ENCODE measurements around the gene ATP6V1G1. TPM values are rescaled to one million over a fixed set of nuclear protein-coding genes. Genes with fewer than 3 reads are reported as not detected.
"Not testable (repeated sequence)": the region's sequence is repeated elsewhere in the genome, so short reads cannot be mapped to it uniquely, and the experiment has no call there.

ATP6V1G1 gene
- total RNA-seq, 1 donor from 2014 or later: 56.9 TPM

DNA sequence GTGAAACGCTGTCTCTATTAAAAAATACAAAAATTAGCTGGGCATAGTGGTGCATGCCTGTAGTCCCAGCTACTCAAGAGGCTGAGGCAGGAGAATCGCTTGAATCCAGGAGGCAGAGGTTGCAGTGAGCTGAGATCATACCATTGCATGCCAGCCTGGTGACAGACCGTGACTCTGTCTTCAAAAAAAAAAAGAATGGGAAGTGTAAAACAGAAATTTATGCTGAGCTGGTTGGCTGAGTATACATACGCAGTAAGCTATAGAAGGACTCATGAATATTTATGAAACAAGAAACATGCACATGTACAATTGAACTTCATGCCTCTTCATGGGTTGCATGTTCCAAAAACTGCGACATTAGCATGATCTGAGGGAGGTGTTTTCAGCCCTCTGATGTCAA, 10.8 kb upstream of the ATP6V1G1 start:
- H3K4me1 ChIP-seq (ENCODE audit: control insufficient read depth in 3 of 3, insufficient read depth in 3 of 3, low read length in 3 of 3); H3K9me3 ChIP-seq (ENCODE audit: control insufficient read depth in 3 of 3, low read length in 3 of 3); H3K27me3 ChIP-seq (ENCODE audit: control insufficient read depth in 3 of 3, insufficient read depth in 3 of 3, low read length in 3 of 3); H3K9ac ChIP-seq (ENCODE audit: low read depth in 1 of 3, low read length in 3 of 3); H3K4me3 ChIP-seq (ENCODE audit: low read length in 3 of 3); H3K27ac ChIP-seq (ENCODE audit: low read depth, low read length); H3K36me3 ChIP-seq (ENCODE audit: control insufficient read depth in 3 of 3, insufficient read depth in 3 of 3, low read length in 3 of 3): not testable (repeated sequence)

DNA sequence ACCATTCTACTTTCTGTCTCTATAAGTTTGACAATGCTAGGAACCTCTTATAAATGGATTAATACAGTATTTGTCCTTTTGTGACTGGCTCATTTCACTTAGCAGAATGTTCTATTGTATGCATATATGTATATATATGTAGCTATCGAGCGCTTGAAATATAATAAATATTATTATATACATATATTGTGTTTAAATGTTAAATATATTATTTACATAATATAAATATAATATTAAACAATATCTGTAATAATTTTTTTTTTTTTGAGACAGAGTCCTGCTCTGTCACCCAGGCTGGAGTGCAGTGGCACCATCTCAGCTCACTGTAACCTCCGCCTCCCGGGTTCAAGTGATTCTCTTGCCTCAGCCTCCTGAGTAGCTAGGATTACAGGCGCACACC, 9.4 kb upstream of the ATP6V1G1 start:
- not testable (repeated sequence) for H3K9me3 ChIP-seq (ENCODE audit: control insufficient read depth in 3 of 3, low read length in 3 of 3); H3K36me3 ChIP-seq (ENCODE audit: control insufficient read depth in 3 of 3, insufficient read depth in 3 of 3, low read length in 3 of 3); H3K4me1 ChIP-seq (ENCODE audit: control insufficient read depth in 3 of 3, insufficient read depth in 3 of 3, low read length in 3 of 3); H3K27me3 ChIP-seq (ENCODE audit: control insufficient read depth in 3 of 3, insufficient read depth in 3 of 3, low read length in 3 of 3); H3K9ac ChIP-seq (ENCODE audit: low read depth in 1 of 3, low read length in 3 of 3); H3K4me3 ChIP-seq (ENCODE audit: low read length in 3 of 3); H3K27ac ChIP-seq (ENCODE audit: low read depth, low read length)

DNA sequence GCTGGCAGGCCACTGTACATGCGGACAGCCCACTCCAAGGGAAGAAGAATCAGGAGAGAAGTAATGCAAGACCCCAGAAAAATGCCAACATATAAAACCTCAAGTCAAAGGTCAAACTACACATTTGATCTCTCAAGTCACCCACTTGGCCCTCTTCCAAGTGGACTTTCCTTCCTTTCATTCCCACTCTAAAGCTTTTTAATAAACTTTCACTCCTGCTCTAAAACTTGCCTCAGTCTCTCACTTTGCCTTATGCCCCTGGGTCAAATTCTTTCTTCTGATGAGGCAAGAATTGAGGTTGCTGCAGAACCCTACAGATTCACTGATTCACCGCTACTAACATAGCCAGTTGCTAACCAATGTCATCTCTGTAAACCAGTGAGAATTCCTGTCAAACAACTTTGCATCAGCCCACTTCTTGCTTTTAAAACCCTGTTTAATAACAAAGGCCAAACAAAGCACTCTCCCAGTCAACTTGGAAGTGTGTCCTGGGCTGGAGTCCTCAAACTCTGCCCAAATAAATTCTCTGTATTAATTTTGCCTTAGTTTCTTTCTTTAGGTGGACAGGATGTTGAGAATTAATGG, 6.9 kb upstream of the ATP6V1G1 start:
- no peaks in the 10 kb centered on the region for H3K9me3 ChIP-seq (ENCODE audit: control insufficient read depth in 3 of 3, low read length in 3 of 3)
- peaks cover 0 to 2% (median 0%) of the 10 kb centered on the region in 3 donors for H3K27me3 ChIP-seq (ENCODE audit: control insufficient read depth in 3 of 3, insufficient read depth in 3 of 3, low read length in 3 of 3)
- H3K27ac ChIP-seq (ENCODE audit: low read depth, low read length): no peak overlapping the region
- H3K9ac ChIP-seq (ENCODE audit: low read depth in 1 of 3, low read length in 3 of 3): no peak overlapping the region
- H3K36me3 ChIP-seq (ENCODE audit: control insufficient read depth in 3 of 3, insufficient read depth in 3 of 3, low read length in 3 of 3): no peaks in the 10 kb centered on the region
- H3K4me3 ChIP-seq (ENCODE audit: low read length in 3 of 3): no peak overlapping the region
- H3K4me1 ChIP-seq (ENCODE audit: control insufficient read depth in 3 of 3, insufficient read depth in 3 of 3, low read length in 3 of 3): no peaks in the 10 kb centered on the region

DNA sequence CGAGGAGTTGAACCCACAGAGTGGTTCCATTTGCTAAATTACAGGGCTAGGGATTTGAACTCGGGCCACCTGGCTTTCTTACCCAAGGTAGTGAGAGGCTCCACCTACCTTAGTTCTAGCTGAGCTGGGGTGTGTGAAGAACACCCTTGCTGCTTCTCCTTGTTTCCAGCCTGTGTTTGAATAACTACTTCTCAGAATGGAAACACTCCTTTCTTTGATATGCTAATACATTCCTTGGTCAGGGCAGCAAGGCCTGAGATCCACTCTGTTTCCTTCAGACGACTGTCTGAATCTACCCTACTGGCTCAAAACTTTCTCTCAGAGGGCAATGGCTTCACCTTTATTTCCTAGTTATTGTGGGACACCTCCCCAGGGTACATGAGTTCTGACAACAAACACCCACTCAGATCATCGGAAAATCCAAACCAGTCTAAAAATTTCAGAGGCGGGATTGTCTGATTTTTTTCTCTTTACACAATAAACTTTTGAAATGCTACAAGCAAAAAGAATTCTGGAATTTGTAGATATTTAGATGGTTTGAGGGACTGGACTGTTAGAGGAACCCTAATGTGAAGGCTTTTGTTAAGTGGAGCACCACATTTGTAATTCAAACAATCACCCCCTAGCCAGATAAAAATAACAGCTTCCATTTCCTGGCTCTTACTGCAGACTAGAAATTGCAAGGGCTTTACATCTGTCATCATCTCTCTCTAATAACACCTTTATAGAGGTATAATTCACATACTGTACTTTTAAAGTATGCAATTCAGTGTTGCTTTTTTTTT, 4.0 kb upstream of the ATP6V1G1 start:
- H3K27ac ChIP-seq (ENCODE audit: low read depth, low read length): no peak overlapping the region
- peaks cover 0 to 13% (median 2%) of the 10 kb centered on the region in 3 donors for H3K4me1 ChIP-seq (ENCODE audit: control insufficient read depth in 3 of 3, insufficient read depth in 3 of 3, low read length in 3 of 3)
- H3K27me3 ChIP-seq (ENCODE audit: control insufficient read depth in 3 of 3, insufficient read depth in 3 of 3, low read length in 3 of 3): no peaks in the 10 kb centered on the region
- no peak overlapping the region for H3K9ac ChIP-seq (ENCODE audit: low read depth in 1 of 3, low read length in 3 of 3)
- H3K4me3 ChIP-seq (ENCODE audit: low read length in 3 of 3): no peak overlapping the region
- peaks cover 0 to 4% (median 0%) of the 10 kb centered on the region in 3 donors for H3K36me3 ChIP-seq (ENCODE audit: control insufficient read depth in 3 of 3, insufficient read depth in 3 of 3, low read length in 3 of 3)
- no peaks in the 10 kb centered on the region for H3K9me3 ChIP-seq (ENCODE audit: control insufficient read depth in 3 of 3, low read length in 3 of 3)

DNA sequence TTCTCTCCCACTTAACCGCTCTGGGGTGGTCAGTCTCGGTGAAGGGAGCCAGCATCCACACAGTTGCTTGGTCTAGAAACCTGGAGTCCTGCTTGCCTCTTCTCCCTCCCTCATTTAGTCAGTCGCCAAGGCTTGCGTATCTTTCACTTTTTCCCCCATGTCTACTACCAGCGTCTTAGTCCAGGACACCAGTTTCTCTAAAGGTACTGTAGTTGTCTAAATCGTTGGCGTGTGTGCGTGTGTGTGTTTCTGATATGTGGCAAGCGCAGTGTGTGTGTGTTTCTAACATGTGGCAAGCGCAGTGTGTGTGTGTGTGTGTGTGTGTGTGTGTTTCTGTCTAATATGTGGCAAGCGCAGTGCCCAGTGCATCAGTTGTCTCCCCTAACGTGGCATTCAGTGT, 641 bp downstream of the ATP6V1G1 start:
- Histone ChIP-seq H3K36me3 (ENCODE audit: control insufficient read depth in 3 of 3, insufficient read depth in 3 of 3, low read length in 3 of 3) (peaks cover under 1 to 7% (median 4%) of the 10 kb centered on the region in 3 donors), H3K4me3 (ENCODE audit: low read length in 3 of 3) (peak overlapping the region; percentile 92 to 100 (median 99)), H3K27ac (ENCODE audit: low read depth, low read length) (peak overlapping the region; percentile 97), H3K27me3 (ENCODE audit: control insufficient read depth in 3 of 3, insufficient read depth in 3 of 3, low read length in 3 of 3) (no peaks in the 10 kb centered on the region), H3K9ac (ENCODE audit: low read depth in 1 of 3, low read length in 3 of 3) (peak overlapping the region; percentile 99 to 100 (median 100)), H3K9me3 (ENCODE audit: control insufficient read depth in 3 of 3, low read length in 3 of 3) (no peaks in the 10 kb centered on the region), H3K4me1 (ENCODE audit: control insufficient read depth in 3 of 3, insufficient read depth in 3 of 3, low read length in 3 of 3) (peaks cover 34 to 47% (median 35%) of the 10 kb centered on the region in 3 donors)

DNA sequence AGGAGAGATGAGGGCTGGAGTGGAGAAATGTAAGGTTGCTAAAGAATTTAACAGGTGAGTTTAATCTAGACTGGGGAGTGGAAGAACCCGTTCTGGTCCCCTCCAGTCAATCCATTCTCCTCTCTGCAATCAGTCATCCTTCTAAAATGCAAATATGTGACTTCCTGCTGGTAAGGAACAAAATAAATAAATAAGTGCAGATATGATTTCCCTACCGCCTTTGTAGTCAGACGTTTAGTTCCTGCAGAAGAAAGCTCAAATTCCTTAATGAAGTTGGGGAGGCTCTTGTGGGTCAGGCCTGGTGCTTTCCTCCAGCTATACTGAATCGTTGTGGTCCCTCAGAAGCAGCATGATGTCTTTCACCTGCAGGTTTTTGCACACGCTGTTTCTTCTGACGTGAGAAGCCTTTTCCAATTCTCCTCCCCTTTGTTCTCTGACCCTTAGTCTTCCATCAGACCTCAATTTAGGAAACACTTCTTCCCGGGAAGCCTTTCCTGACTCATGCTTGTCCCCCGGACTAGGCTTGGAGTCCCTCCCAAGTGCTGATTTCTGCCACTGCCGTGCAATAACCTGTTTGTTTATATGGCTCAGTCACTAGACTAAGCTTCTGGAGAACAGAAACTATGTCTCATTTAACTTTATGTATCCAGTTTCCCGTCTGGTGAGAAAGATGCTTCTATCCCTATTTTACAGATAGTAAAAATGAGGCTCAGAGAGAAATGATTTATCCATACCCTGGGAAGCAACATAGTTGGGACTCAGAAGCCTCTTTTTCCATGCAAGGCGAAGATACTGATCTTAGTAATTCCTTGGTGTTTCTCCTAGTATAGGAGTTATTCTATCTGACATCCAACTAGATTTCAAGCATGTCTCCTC, 1.3 kb downstream of the ATP6V1G1 start:
- peaks cover 34 to 51% (median 39%) of the 10 kb centered on the region in 3 donors for H3K4me1 ChIP-seq (ENCODE audit: control insufficient read depth in 3 of 3, insufficient read depth in 3 of 3, low read length in 3 of 3)
- H3K27me3 ChIP-seq (ENCODE audit: control insufficient read depth in 3 of 3, insufficient read depth in 3 of 3, low read length in 3 of 3): no peaks in the 10 kb centered on the region
- H3K27ac ChIP-seq (ENCODE audit: low read depth, low read length): peak overlapping the region; percentile 97
- H3K4me3 ChIP-seq (ENCODE audit: low read length in 3 of 3): peak overlapping the region; percentile 92 to 100 (median 99)
- no peaks in the 10 kb centered on the region for H3K9me3 ChIP-seq (ENCODE audit: control insufficient read depth in 3 of 3, low read length in 3 of 3)
- H3K9ac ChIP-seq (ENCODE audit: low read depth in 1 of 3, low read length in 3 of 3): peak overlapping the region; percentile 99 to 100 (median 100)
- H3K36me3 ChIP-seq (ENCODE audit: control insufficient read depth in 3 of 3, insufficient read depth in 3 of 3, low read length in 3 of 3): peaks cover 7 to 12% (median 10%) of the 10 kb centered on the region in 3 donors

DNA sequence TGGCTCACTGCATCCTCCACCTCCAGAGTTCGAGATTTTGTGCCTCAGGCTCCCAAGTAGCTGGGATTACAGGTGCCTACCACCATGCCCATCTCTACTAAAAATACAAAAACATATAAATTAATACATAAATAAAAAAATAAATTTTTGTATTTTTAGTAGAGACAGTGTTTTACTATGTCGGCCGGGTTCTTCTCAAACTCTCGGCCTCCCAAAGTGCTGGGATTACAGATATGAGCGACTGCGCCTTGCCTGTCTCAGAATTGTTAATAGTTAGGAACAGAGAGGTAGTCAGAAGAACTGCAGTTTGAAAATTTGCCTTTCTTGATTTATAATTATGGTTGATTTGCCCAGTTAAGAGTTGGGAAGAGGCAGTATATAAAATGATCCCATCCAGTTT, 2.8 kb downstream of the ATP6V1G1 start:
- H3K27ac ChIP-seq (ENCODE audit: low read depth, low read length): no peak overlapping the region
- peaks cover 11 to 21% (median 17%) of the 10 kb centered on the region in 3 donors for H3K36me3 ChIP-seq (ENCODE audit: control insufficient read depth in 3 of 3, insufficient read depth in 3 of 3, low read length in 3 of 3)
- H3K27me3 ChIP-seq (ENCODE audit: control insufficient read depth in 3 of 3, insufficient read depth in 3 of 3, low read length in 3 of 3): no peaks in the 10 kb centered on the region
- no peak overlapping the region for H3K4me3 ChIP-seq (ENCODE audit: low read length in 3 of 3)
- H3K9ac ChIP-seq (ENCODE audit: low read depth in 1 of 3, low read length in 3 of 3): no peak overlapping the region
- peaks cover 34 to 51% (median 39%) of the 10 kb centered on the region in 3 donors for H3K4me1 ChIP-seq (ENCODE audit: control insufficient read depth in 3 of 3, insufficient read depth in 3 of 3, low read length in 3 of 3)
- no peaks in the 10 kb centered on the region for H3K9me3 ChIP-seq (ENCODE audit: control insufficient read depth in 3 of 3, low read length in 3 of 3)

DNA sequence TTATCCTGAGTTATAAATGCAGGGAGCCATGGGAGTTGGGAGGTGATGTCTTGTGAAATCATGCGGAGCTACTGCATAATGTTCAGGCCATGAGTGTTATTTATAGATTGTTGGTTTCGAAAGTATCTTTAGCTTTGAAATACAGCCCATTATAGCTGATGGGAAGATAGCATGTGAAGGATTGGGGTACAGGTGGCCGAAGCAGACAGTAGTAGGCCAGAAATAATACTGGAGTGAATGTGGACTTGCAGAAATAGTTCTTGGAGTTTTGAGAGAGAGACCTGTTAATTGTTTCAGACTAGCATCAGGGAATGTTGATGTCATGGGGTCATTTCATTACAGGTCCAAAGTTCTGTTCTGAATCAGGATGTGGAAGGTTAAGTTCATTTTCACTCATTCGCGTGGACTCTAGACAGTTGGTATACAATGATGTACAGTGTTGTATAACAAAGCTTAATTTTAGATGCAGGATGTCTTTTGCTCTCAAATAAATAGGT, 3.8 kb downstream of the ATP6V1G1 start:
- peaks cover 18 to 26% (median 22%) of the 10 kb centered on the region in 3 donors for H3K36me3 ChIP-seq (ENCODE audit: control insufficient read depth in 3 of 3, insufficient read depth in 3 of 3, low read length in 3 of 3)
- H3K4me3 ChIP-seq (ENCODE audit: low read length in 3 of 3): peak overlapping the region in 2 of 3 donors; percentile 24 to 46
- peaks cover 34 to 51% (median 39%) of the 10 kb centered on the region in 3 donors for H3K4me1 ChIP-seq (ENCODE audit: control insufficient read depth in 3 of 3, insufficient read depth in 3 of 3, low read length in 3 of 3)
- peak overlapping the region; percentile 0 to 43 (median 7) for H3K9ac ChIP-seq (ENCODE audit: low read depth in 1 of 3, low read length in 3 of 3)
- H3K27me3 ChIP-seq (ENCODE audit: control insufficient read depth in 3 of 3, insufficient read depth in 3 of 3, low read length in 3 of 3): no peaks in the 10 kb centered on the region
- H3K27ac ChIP-seq (ENCODE audit: low read depth, low read length): peak overlapping the region; percentile 76
- no peaks in the 10 kb centered on the region for H3K9me3 ChIP-seq (ENCODE audit: control insufficient read depth in 3 of 3, low read length in 3 of 3)

DNA sequence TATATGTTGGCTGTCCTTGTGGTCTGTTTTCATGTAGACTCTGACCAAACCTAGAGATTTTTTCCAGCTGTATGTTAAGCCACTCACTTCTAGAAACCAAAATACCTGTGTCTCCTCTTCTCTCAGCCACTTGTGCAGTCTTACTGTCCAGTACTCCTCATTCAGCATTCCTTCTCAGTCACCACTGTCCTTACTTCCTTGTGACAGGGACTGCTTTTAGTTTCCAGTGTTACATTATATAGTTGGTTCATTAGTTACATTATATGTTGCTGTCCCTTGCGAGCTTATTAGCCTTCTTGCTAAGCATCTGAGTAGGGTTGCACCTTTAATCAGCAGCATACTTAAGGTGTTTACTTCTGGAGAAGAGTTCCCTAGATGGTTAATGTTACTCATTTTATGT, 4.3 kb downstream of the ATP6V1G1 start:
- Histone ChIP-seq H3K36me3 (ENCODE audit: control insufficient read depth in 3 of 3, insufficient read depth in 3 of 3, low read length in 3 of 3) (peaks cover 22 to 30% (median 24%) of the 10 kb centered on the region in 3 donors), H3K27me3 (ENCODE audit: control insufficient read depth in 3 of 3, insufficient read depth in 3 of 3, low read length in 3 of 3) (no peaks in the 10 kb centered on the region), H3K9ac (ENCODE audit: low read depth in 1 of 3, low read length in 3 of 3) (peak overlapping the region; percentile 10 to 61 (median 57)), H3K27ac (ENCODE audit: low read depth, low read length) (peak overlapping the region; percentile 76), H3K4me3 (ENCODE audit: low read length in 3 of 3) (peak overlapping the region in 2 of 3 donors; percentile 25 to 46), H3K9me3 (ENCODE audit: control insufficient read depth in 3 of 3, low read length in 3 of 3) (no peaks in the 10 kb centered on the region), H3K4me1 (ENCODE audit: control insufficient read depth in 3 of 3, insufficient read depth in 3 of 3, low read length in 3 of 3) (peaks cover 34 to 51% (median 39%) of the 10 kb centered on the region in 3 donors)
